Suprapubic skin (tissue), 4 donors: ENCODE measurements around the gene GRB10.

Experiments used
- POLR2A ChIP-seq, 2 donors: fragments of 450-650 bp; IDR thresholded peaks; one replicate each; pipeline ENCODE4 v1.6.1; 2017; ENCODE audit warnings: antibody characterized with exemption in 2 of 2, mild to moderate bottlenecking in 2 of 2, moderate library complexity in 2 of 2
- POLR2AphosphoS5 ChIP-seq, 3 donors: sonication (generic); formaldehyde crosslinking; IDR thresholded peaks; one replicate each; pipeline ENCODE4 v1.6.1; 2017; ENCODE audit warnings: antibody characterized with exemption in 3 of 3
- TF ChIP-seq, protein P1 (sequence below), 2 donors: fragments of 200-600 bp in 1 of 2; fragments of 450-650 bp in 1 of 2; sonication (generic) in 1 of 2; IDR thresholded peaks; one replicate each; pipeline ENCODE4 v1.5.1; 2016 to 2019; ENCODE audit warnings: antibody characterized with exemption in 2 of 2, mild to moderate bottlenecking in 1 of 2, moderate library complexity in 1 of 2

DNA sequence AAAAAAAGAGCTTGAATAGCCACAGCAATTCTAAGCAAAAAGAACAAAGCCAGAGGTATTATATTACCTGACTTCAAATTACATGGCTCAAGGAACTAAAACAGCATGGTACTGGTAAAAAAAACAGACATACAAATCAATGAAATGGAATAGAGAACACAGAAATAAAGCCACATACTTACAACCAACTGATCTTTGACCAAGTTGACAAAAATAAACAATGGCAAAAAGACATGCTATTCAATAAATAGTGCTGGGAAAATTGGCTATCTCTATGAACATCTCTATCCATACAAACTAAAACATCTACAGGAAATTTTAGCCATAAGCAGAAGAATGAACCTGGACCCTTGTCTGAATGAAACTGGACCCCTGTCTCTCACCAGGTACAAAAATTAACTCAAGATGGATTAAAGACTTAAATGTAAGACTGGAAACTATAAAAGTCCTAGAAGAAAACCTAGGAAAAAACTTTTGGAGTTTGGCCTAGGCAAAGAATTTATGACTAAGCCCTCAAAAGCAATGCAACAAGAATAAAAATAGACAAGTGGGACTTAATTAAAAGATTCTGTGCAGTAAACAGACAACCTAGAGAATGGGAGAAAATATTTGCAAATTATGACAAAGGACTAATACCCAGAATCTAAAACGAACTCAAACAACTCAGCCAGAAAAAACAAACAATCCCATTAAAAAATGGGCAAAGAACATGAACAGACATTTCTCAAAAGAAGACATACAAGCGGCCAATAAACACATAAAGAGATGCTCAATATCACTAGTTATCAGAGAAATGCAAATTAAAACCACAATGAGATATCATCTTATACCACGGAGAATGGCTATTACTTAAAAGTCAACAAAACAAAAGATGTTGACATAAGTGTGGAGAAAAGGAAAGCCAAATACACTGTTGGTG is 144.7 kb downstream of the GRB10 start:
- no peak for TF ChIP-seq POLR2AphosphoS5 (IDR thresholded peaks at IDR 0.05)
- TF ChIP-seq, protein P1, sequence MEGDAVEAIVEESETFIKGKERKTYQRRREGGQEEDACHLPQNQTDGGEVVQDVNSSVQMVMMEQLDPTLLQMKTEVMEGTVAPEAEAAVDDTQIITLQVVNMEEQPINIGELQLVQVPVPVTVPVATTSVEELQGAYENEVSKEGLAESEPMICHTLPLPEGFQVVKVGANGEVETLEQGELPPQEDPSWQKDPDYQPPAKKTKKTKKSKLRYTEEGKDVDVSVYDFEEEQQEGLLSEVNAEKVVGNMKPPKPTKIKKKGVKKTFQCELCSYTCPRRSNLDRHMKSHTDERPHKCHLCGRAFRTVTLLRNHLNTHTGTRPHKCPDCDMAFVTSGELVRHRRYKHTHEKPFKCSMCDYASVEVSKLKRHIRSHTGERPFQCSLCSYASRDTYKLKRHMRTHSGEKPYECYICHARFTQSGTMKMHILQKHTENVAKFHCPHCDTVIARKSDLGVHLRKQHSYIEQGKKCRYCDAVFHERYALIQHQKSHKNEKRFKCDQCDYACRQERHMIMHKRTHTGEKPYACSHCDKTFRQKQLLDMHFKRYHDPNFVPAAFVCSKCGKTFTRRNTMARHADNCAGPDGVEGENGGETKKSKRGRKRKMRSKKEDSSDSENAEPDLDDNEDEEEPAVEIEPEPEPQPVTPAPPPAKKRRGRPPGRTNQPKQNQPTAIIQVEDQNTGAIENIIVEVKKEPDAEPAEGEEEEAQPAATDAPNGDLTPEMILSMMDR (IDR thresholded peaks at IDR 0.05): no peak
- TF ChIP-seq POLR2A (IDR thresholded peaks at IDR 0.05): no peak
